Measurements from ENCODE around the gene ZNF496. TPM values are rescaled to one million over a fixed set of nuclear protein-coding genes. Genes with fewer than 3 reads are reported as not detected.

The ZNF496 gene
- total and polyA plus RNA-seq, 2 of the 13 experiments (the other 11 are each of a cell fraction or from before 2014, with no cell fraction given), result 14.8 to 18.6 TPM

DNA sequence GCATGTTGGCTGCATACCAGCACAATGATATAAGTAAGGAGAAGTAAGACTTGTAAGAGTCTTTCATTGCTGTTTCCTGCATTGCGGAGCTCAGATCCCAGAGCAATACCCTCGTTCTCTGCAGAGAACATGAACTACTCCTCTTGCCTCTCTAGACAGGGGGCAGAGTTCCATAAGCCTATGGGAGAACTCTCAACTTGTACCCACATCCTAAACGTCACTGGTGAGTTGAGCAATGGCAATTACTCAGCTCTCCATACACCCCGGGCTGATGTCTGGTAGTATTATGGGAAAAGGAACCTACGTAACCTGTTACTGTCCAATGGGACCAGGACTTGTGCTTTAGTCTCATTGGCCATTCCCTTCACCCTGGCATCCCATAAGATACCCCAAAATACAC lies 27.3 kb upstream of the ZNF496 start (continued):
- TF ChIP-seq, protein P1, sequence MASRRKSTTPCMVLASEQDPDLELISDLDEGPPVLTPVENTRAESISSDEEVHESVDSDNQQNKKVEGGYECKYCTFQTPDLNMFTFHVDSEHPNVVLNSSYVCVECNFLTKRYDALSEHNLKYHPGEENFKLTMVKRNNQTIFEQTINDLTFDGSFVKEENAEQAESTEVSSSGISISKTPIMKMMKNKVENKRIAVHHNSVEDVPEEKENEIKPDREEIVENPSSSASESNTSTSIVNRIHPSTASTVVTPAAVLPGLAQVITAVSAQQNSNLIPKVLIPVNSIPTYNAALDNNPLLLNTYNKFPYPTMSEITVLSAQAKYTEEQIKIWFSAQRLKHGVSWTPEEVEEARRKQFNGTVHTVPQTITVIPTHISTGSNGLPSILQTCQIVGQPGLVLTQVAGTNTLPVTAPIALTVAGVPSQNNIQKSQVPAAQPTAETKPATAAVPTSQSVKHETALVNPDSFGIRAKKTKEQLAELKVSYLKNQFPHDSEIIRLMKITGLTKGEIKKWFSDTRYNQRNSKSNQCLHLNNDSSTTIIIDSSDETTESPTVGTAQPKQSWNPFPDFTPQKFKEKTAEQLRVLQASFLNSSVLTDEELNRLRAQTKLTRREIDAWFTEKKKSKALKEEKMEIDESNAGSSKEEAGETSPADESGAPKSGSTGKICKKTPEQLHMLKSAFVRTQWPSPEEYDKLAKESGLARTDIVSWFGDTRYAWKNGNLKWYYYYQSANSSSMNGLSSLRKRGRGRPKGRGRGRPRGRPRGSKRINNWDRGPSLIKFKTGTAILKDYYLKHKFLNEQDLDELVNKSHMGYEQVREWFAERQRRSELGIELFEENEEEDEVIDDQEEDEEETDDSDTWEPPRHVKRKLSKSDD (CRISPR knock-in tag; IDR thresholded peaks at IDR 0.05; ENCODE audit: low read depth), result no peak
- TF ChIP-seq PHF20 (CRISPR knock-in tag; IDR thresholded peaks at IDR 0.05), result no peak
- TF ChIP-seq, protein P2, sequence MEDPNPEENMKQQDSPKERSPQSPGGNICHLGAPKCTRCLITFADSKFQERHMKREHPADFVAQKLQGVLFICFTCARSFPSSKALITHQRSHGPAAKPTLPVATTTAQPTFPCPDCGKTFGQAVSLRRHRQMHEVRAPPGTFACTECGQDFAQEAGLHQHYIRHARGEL (CRISPR knock-in tag; IDR thresholded peaks at IDR 0.05), result no peak
- no peak for TF ChIP-seq HOXD1 (CRISPR knock-in tag; IDR thresholded peaks at IDR 0.05)
- TF ChIP-seq POGZ (CRISPR knock-in tag; IDR thresholded peaks at IDR 0.05), result no peak
- TF ChIP-seq, protein P3, sequence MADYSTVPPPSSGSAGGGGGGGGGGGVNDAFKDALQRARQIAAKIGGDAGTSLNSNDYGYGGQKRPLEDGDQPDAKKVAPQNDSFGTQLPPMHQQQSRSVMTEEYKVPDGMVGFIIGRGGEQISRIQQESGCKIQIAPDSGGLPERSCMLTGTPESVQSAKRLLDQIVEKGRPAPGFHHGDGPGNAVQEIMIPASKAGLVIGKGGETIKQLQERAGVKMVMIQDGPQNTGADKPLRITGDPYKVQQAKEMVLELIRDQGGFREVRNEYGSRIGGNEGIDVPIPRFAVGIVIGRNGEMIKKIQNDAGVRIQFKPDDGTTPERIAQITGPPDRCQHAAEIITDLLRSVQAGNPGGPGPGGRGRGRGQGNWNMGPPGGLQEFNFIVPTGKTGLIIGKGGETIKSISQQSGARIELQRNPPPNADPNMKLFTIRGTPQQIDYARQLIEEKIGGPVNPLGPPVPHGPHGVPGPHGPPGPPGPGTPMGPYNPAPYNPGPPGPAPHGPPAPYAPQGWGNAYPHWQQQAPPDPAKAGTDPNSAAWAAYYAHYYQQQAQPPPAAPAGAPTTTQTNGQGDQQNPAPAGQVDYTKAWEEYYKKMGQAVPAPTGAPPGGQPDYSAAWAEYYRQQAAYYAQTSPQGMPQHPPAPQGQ (CRISPR knock-in tag; IDR thresholded peaks at IDR 0.05; ENCODE audit: borderline replicate concordance), result no peak
- TF ChIP-seq, protein P4, sequence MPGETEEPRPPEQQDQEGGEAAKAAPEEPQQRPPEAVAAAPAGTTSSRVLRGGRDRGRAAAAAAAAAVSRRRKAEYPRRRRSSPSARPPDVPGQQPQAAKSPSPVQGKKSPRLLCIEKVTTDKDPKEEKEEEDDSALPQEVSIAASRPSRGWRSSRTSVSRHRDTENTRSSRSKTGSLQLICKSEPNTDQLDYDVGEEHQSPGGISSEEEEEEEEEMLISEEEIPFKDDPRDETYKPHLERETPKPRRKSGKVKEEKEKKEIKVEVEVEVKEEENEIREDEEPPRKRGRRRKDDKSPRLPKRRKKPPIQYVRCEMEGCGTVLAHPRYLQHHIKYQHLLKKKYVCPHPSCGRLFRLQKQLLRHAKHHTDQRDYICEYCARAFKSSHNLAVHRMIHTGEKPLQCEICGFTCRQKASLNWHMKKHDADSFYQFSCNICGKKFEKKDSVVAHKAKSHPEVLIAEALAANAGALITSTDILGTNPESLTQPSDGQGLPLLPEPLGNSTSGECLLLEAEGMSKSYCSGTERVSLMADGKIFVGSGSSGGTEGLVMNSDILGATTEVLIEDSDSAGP (CRISPR knock-in tag; IDR thresholded peaks at IDR 0.05; ENCODE audit: borderline replicate concordance), result no peak
- TF ChIP-seq, protein P5, sequence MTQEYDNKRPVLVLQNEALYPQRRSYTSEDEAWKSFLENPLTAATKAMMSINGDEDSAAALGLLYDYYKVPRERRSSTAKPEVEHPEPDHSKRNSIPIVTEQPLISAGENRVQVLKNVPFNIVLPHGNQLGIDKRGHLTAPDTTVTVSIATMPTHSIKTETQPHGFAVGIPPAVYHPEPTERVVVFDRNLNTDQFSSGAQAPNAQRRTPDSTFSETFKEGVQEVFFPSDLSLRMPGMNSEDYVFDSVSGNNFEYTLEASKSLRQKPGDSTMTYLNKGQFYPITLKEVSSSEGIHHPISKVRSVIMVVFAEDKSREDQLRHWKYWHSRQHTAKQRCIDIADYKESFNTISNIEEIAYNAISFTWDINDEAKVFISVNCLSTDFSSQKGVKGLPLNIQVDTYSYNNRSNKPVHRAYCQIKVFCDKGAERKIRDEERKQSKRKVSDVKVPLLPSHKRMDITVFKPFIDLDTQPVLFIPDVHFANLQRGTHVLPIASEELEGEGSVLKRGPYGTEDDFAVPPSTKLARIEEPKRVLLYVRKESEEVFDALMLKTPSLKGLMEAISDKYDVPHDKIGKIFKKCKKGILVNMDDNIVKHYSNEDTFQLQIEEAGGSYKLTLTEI (CRISPR knock-in tag; conservative IDR thresholded peaks at IDR 0.05), result no peak
- TF ChIP-seq, protein P6, sequence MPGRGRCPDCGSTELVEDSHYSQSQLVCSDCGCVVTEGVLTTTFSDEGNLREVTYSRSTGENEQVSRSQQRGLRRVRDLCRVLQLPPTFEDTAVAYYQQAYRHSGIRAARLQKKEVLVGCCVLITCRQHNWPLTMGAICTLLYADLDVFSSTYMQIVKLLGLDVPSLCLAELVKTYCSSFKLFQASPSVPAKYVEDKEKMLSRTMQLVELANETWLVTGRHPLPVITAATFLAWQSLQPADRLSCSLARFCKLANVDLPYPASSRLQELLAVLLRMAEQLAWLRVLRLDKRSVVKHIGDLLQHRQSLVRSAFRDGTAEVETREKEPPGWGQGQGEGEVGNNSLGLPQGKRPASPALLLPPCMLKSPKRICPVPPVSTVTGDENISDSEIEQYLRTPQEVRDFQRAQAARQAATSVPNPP (CRISPR knock-in tag; IDR thresholded peaks at IDR 0.05), result no peak
- TF ChIP-seq PTBP1 (IDR thresholded peaks at IDR 0.05; ENCODE audit: low read depth, low read length, poor library complexity, severe bottlenecking), result no peak
- TF ChIP-seq, protein P7, sequence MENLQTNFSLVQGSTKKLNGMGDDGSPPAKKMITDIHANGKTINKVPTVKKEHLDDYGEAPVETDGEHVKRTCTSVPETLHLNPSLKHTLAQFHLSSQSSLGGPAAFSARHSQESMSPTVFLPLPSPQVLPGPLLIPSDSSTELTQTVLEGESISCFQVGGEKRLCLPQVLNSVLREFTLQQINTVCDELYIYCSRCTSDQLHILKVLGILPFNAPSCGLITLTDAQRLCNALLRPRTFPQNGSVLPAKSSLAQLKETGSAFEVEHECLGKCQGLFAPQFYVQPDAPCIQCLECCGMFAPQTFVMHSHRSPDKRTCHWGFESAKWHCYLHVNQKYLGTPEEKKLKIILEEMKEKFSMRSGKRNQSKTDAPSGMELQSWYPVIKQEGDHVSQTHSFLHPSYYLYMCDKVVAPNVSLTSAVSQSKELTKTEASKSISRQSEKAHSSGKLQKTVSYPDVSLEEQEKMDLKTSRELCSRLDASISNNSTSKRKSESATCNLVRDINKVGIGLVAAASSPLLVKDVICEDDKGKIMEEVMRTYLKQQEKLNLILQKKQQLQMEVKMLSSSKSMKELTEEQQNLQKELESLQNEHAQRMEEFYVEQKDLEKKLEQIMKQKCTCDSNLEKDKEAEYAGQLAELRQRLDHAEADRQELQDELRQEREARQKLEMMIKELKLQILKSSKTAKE (CRISPR knock-in tag; IDR thresholded peaks at IDR 0.05; ENCODE audit: borderline replicate concordance), result no peak
- no peak for TF ChIP-seq GPN1 (CRISPR knock-in tag; IDR thresholded peaks at IDR 0.05; ENCODE audit: borderline replicate concordance)
